NT2/D1 (cell line): ENCODE data around the gene PDE11A.

Source experiments
- SUZ12 ChIP-seq: IDR thresholded peaks from 2 replicates; pipeline ENCODE4 v1.6.1; 2011; ENCODE audit not compliant: insufficient read length, insufficient read depth; ENCODE audit errors: extremely low read depth
- YY1 ChIP-seq: IDR thresholded peaks from 2 replicates; pipeline ENCODE4 v1.6.1; 2011; ENCODE audit not compliant: insufficient read length, insufficient read depth
- ZNF274 ChIP-seq: IDR thresholded peaks from 2 replicates; pipeline ENCODE4 v1.6.1; 2011; ENCODE audit warnings: mild to moderate bottlenecking, low read depth, low read length

- TF ChIP-seq YY1 (no peak), ZNF274 (no peak), SUZ12 (no peak)
These were observed 426.3 kb downstream of the PDE11A start for GRCh38 chr2:177646241-177646640.
